OCI-LY1 (cell line): ENCODE measurements around the gene TBC1D5.

Experiments used
- H2AFZ ChIP-seq: fragments of 200-600 bp; sonication (generic), shearing (Covaris generic); 2 replicates; pipeline ENCODE4 v1.6.0; 2014; ENCODE audit warnings: antibody characterized with exemption, mild to moderate bottlenecking, low read length
- H3F3A ChIP-seq: fragments of 200-600 bp; sonication (generic), shearing (Covaris generic); 2 replicates; pipeline ENCODE4 v1.6.0; 2014; ENCODE audit warnings: mild to moderate bottlenecking, antibody characterized with exemption, low read length, moderate library complexity; ENCODE audit not compliant: insufficient read depth
- H3K27ac ChIP-seq: fragments of 200-600 bp; sonication (generic); 2 replicates; pipeline ENCODE4 v1.5.1; 2014; ENCODE audit warnings: low read length, mixed run types, mild to moderate bottlenecking, low read depth; ENCODE audit not compliant: poor library complexity, severe bottlenecking
- H3K27me3 ChIP-seq: fragments of 200-600 bp; sonication (generic); 2 replicates; pipeline ENCODE4 v1.6.0; 2014; ENCODE audit warnings: antibody characterized with exemption, mild to moderate bottlenecking, low read length, moderate library complexity; ENCODE audit not compliant: insufficient read depth
- H3K36me3 ChIP-seq: fragments of 200-600 bp; sonication (generic); 2 replicates; pipeline ENCODE4 v1.6.1; 2014; ENCODE audit warnings: mild to moderate bottlenecking, antibody characterized with exemption, low read length, moderate library complexity, mixed read lengths; ENCODE audit not compliant: insufficient read depth
- H3K4me1 ChIP-seq: fragments of 200-600 bp; sonication (generic); 2 replicates; pipeline ENCODE4 v1.5.1; 2014; ENCODE audit warnings: mild to moderate bottlenecking, low read length, moderate library complexity; ENCODE audit not compliant: insufficient read depth, severe bottlenecking
- H3K4me2 ChIP-seq: fragments of 200-600 bp; sonication (generic), shearing (Covaris generic); 2 replicates; pipeline ENCODE4 v1.6.1; 2014; ENCODE audit warnings: low read length
- H3K4me3 ChIP-seq: fragments of 200-600 bp; sonication (generic); 2 replicates; pipeline ENCODE4 v1.5.1; 2014; ENCODE audit warnings: low read length, low read depth, mild to moderate bottlenecking, mixed read lengths; ENCODE audit not compliant: poor library complexity, severe bottlenecking
- H3K79me2 ChIP-seq: fragments of 200-600 bp; shearing (Covaris generic); 2 replicates; pipeline ENCODE4 v1.6.1; 2016; ENCODE audit warnings: mixed run types, low read length, mixed read lengths; ENCODE audit not compliant: insufficient read depth
- H3K9ac ChIP-seq: fragments of 200-600 bp; sonication (generic), shearing (Covaris generic); 2 replicates; pipeline ENCODE4 v1.6.1; 2014; ENCODE audit warnings: mild to moderate bottlenecking, low read length, mixed read lengths
- H3K9me2 ChIP-seq: fragments of 200-600 bp; sonication (generic), shearing (Covaris generic); 2 replicates; pipeline ENCODE4 v1.6.1; 2014; ENCODE audit warnings: low read depth, mild to moderate bottlenecking, low read length, mixed read lengths
- H3K9me3 ChIP-seq: fragments of 200-600 bp; shearing (Covaris generic); 2 replicates; pipeline ENCODE4 v1.6.1; 2014; ENCODE audit warnings: low read length, mixed read lengths
- H4K20me1 ChIP-seq: fragments of 200-600 bp; sonication (generic), shearing (Covaris generic); 2 replicates; pipeline ENCODE4 v1.6.0; 2016; ENCODE audit warnings: mild to moderate bottlenecking, low read length; ENCODE audit not compliant: insufficient read depth
- EZH2 ChIP-seq: fragments of 200-600 bp; sonication (generic), shearing (Covaris generic); IDR thresholded peaks from 2 replicates; pipeline ENCODE4 v1.8.0; 2017; ENCODE audit warnings: borderline replicate concordance, mixed run types, mild to moderate bottlenecking, antibody characterized with exemption, low read length, moderate library complexity, mixed read lengths
- TF ChIP-seq, protein P1 (sequence below): fragments of 200-600 bp; sonication (generic), shearing (Covaris generic); IDR thresholded peaks from 2 replicates; pipeline ENCODE4 v1.5.1; 2017; ENCODE audit warnings: mild to moderate bottlenecking, antibody characterized with exemption, low read length, moderate library complexity, mixed read lengths

TBC1D5 gene

DNA sequence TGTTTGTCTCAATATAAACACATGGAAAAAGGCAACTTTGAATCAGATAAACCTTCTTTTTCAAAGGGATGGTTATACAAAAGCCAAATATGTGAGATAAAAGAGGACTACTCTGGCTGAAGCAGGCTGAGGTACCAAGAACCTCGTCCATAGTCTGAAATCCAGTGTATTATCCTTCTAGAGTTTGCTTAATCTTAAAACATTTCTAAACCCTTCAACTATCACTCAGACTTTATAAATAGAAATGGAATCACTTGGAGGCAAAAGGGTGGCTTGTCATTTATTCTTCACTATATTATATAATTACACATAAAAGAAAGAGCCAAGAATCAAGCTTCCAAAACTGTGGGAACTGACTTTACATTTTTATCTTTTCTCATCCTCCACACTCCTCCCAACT, 554.1 kb downstream of the TBC1D5 start:
- no peaks in the 10 kb centered on the region for H3K79me2 ChIP-seq
- peak overlapping the region; percentile 9; the same call in 1 of the 2 replicates for H3K4me2 ChIP-seq
- no peak overlapping the region for H2AFZ ChIP-seq
- H3K4me1 ChIP-seq: peaks cover 83% of the 10 kb centered on the region
- no peaks in the 10 kb centered on the region; the same call in 1 of the 2 replicates for H3F3A ChIP-seq
- H3K9ac ChIP-seq: 0 out of 2 replicates have a peak overlapping the region, but pooled peaks have one; percentile 17
- no peaks in the 10 kb centered on the region for H3K36me3 ChIP-seq
- H3K27ac ChIP-seq: peak overlapping the region; percentile 86
- no peak overlapping the region for H3K4me3 ChIP-seq
- no peaks in the 10 kb centered on the region for H3K27me3 ChIP-seq
- H3K9me3 ChIP-seq: no peaks in the 10 kb centered on the region
- H3K9me2 ChIP-seq: no peaks in the 10 kb centered on the region
- TF ChIP-seq, protein P1, sequence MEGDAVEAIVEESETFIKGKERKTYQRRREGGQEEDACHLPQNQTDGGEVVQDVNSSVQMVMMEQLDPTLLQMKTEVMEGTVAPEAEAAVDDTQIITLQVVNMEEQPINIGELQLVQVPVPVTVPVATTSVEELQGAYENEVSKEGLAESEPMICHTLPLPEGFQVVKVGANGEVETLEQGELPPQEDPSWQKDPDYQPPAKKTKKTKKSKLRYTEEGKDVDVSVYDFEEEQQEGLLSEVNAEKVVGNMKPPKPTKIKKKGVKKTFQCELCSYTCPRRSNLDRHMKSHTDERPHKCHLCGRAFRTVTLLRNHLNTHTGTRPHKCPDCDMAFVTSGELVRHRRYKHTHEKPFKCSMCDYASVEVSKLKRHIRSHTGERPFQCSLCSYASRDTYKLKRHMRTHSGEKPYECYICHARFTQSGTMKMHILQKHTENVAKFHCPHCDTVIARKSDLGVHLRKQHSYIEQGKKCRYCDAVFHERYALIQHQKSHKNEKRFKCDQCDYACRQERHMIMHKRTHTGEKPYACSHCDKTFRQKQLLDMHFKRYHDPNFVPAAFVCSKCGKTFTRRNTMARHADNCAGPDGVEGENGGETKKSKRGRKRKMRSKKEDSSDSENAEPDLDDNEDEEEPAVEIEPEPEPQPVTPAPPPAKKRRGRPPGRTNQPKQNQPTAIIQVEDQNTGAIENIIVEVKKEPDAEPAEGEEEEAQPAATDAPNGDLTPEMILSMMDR: no peak
- no peak for TF ChIP-seq EZH2
- H4K20me1 ChIP-seq: no peaks in the 10 kb centered on the region

DNA sequence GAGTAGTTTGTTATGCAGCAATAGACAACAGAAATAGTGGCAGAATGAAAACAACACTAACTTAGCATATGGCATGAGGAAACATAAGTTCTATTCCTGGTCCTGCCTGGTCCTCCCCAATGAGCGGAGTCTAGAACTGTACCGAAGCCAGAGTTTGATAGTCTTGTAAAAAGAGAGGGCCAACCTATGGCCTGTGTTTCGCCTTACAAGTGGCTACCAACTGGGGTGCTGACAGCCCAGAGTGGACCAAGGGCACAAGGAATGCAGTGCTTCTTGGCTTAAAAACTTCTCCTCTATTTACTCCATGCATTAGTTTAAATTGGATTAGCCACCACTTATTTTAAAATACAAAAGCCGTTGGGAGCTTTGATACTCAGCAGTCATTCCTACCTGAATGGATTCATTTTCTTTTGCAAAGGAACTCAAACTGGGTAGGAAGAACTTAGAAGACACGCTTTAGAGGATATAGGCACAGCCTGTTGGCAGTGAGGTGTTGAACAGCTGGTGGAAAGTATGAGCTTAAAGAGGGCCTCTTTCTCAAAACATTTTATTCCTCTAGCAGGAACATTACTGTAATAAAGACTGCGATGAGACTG, 554.7 kb downstream of the TBC1D5 start:
- no peaks in the 10 kb centered on the region for H3K27me3 ChIP-seq

DNA sequence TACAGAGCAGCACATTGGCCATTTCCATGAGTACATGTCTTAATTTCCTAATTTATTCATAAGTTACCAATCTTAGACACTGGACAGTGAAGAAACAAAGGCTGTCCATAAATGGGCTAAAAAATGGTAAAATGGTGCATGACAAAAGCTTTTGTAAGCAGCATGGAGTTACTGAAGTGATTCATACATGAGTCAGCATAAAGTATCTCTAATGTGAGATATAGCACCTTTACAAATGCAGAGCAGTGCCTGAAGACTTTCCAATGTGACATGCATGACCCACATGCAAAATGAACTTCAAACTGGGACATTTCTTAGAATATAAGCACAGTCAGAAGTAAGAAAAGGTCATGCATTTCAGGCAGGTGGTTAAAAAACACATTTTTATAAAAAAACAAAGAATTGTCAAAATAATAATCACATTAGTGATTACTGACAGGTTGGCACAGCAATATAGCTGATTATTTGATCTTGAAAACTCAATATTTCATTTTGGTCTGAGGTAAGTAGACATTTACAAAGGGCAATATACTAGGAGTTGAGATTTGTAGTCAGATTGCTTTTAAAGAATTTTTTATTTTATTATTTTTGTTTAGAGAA, 558.4 kb downstream of the TBC1D5 start:
- no peak overlapping the region; the same call in 1 of the 2 replicates for H3K9ac ChIP-seq
- no peaks in the 10 kb centered on the region for H3K36me3 ChIP-seq
- no peak overlapping the region for H3K4me3 ChIP-seq
- H3K79me2 ChIP-seq: no peaks in the 10 kb centered on the region
- no peaks in the 10 kb centered on the region for H3K27me3 ChIP-seq
- no peaks in the 10 kb centered on the region for H4K20me1 ChIP-seq
- H3K4me1 ChIP-seq: peaks cover 89% of the 10 kb centered on the region
- no peaks in the 10 kb centered on the region; the same call in 1 of the 2 replicates for H3F3A ChIP-seq
- H3K27ac ChIP-seq: peak overlapping the region; percentile 91
- no peak overlapping the region for H3K4me2 ChIP-seq
- TF ChIP-seq EZH2: no peak
- TF ChIP-seq, protein P1: no peak
- H3K9me2 ChIP-seq: no peaks in the 10 kb centered on the region
- H2AFZ ChIP-seq: no peak overlapping the region
- no peaks in the 10 kb centered on the region for H3K9me3 ChIP-seq

More for the DNA sequence above, 554.7 kb downstream of the TBC1D5 start:
- Histone ChIP-seq H3K4me2 (peak overlapping the region; percentile 9; the same call in 1 of the 2 replicates), H2AFZ (no peak overlapping the region), H3K9ac (no peak overlapping the region), H3K79me2 (no peaks in the 10 kb centered on the region), H3K4me1 (peaks cover 83% of the 10 kb centered on the region), H4K20me1 (no peaks in the 10 kb centered on the region), H3K4me3 (no peak overlapping the region), H3K27ac (peak overlapping the region; percentile 86), H3F3A (no peaks in the 10 kb centered on the region; the same call in 1 of the 2 replicates), H3K9me2 (no peaks in the 10 kb centered on the region), H3K36me3 (no peaks in the 10 kb centered on the region), H3K9me3 (no peaks in the 10 kb centered on the region)
- TF ChIP-seq, protein P1: no peak
- no peak for TF ChIP-seq EZH2
